Liver (tissue), 9 donors: ENCODE measurements around the gene PLXNB1. TPM values are rescaled to one million over a fixed set of nuclear protein-coding genes. Genes with fewer than 3 reads are reported as not detected.

ENCODE experiments used
- DNase-seq: peaks from one replicate; pipeline ENCODE4 v3.0.0-alpha.2; 2017; ENCODE audit warnings: low spot score
- H3K27ac ChIP-seq, 2 donors: one replicate each; pipeline ENCODE4 v1.7.0; 2013; ENCODE audit warnings: inconsistent platforms in 2 of 2, low read length in 2 of 2, control low read depth in 1 of 2, low read depth in 1 of 2, mild to moderate bottlenecking in 1 of 2
- H3K27me3 ChIP-seq, 4 donors: one replicate each; pipeline versions ENCODE4 v1.6.1 to v1.7.0; 2013; ENCODE audit warnings: low read length in 3 of 4, inconsistent platforms in 1 of 4, mild to moderate bottlenecking in 1 of 4, moderate library complexity in 1 of 4; ENCODE audit not compliant: control insufficient read depth in 4 of 4, insufficient read depth in 4 of 4
- H3K36me3 ChIP-seq, 4 donors: one replicate each; pipeline versions ENCODE4 v1.6.1 to v1.7.0; 2013; ENCODE audit warnings: low read length in 3 of 4, mild to moderate bottlenecking in 3 of 4, low read depth in 1 of 4, moderate library complexity in 1 of 4; ENCODE audit not compliant: control insufficient read depth in 4 of 4, insufficient read depth in 3 of 4
- H3K4me1 ChIP-seq, 4 donors: one replicate each; pipeline versions ENCODE4 v1.6.1 to v1.7.0; 2013; ENCODE audit warnings: low read length in 3 of 4, mild to moderate bottlenecking in 3 of 4, moderate library complexity in 1 of 4; ENCODE audit not compliant: control insufficient read depth in 4 of 4, insufficient read depth in 4 of 4
- H3K4me3 ChIP-seq, 3 donors: one replicate each; pipeline versions ENCODE4 v1.6.1 to v1.7.0; 2013; ENCODE audit warnings: low read length in 3 of 3, control low read depth in 1 of 3, low read depth in 1 of 3, mild to moderate bottlenecking in 1 of 3
- H3K9ac ChIP-seq, 2 donors: one replicate each; pipeline ENCODE4 v1.7.0; 2013; ENCODE audit warnings: low read length in 2 of 2, mild to moderate bottlenecking in 2 of 2, moderate library complexity in 2 of 2, control low read depth in 1 of 2, low read depth in 1 of 2
- H3K9me3 ChIP-seq, 4 donors: one replicate each; pipeline versions ENCODE4 v1.6.1 to v1.7.0; 2013; ENCODE audit warnings: low read length in 3 of 4; ENCODE audit not compliant: control insufficient read depth in 4 of 4
- EGR1 ChIP-seq, 2 donors: IDR thresholded peaks; 2 replicates each; pipeline ENCODE4 v1.6.1; 2016 to 2018; ENCODE audit warnings: antibody characterized with exemption in 2 of 2, low read depth in 2 of 2
- FOXA1 ChIP-seq: IDR thresholded peaks from 2 replicates; pipeline ENCODE4 v1.6.1; 2016; ENCODE audit warnings: antibody characterized with exemption
- FOXA2 ChIP-seq: IDR thresholded peaks from 2 replicates; pipeline ENCODE4 v1.6.1; 2016; ENCODE audit warnings: antibody characterized with exemption
- GABPA ChIP-seq, 2 donors: IDR thresholded peaks in 1 of 2; conservative IDR thresholded peaks in 1 of 2; 2 replicates each; pipeline ENCODE4 v1.6.1; 2016; ENCODE audit warnings: antibody characterized with exemption in 2 of 2, mild to moderate bottlenecking in 1 of 2, moderate library complexity in 1 of 2
- HNF4A ChIP-seq, 2 donors: conservative IDR thresholded peaks; 2 replicates each; pipeline ENCODE4 v1.6.1; 2016; ENCODE audit warnings: antibody characterized with exemption in 2 of 2, mild to moderate bottlenecking in 2 of 2
- HNF4G ChIP-seq: IDR thresholded peaks from 2 replicates; pipeline ENCODE4 v1.6.1; 2016; ENCODE audit warnings: antibody characterized with exemption
- JUND ChIP-seq, 2 donors: IDR thresholded peaks; 2 replicates each; pipeline ENCODE4 v1.6.1; 2016; ENCODE audit warnings: antibody characterized with exemption in 2 of 2
- MAX ChIP-seq: IDR thresholded peaks from 2 replicates; pipeline ENCODE4 v1.6.1; 2016; ENCODE audit warnings: antibody characterized with exemption
- NR2F2 ChIP-seq: IDR thresholded peaks from 2 replicates; pipeline ENCODE4 v1.6.1; 2016; ENCODE audit warnings: antibody characterized with exemption
- RAD21 ChIP-seq, 2 donors: IDR thresholded peaks; 2 replicates each; pipeline ENCODE4 v1.6.1; 2016; ENCODE audit warnings: antibody characterized with exemption in 2 of 2, mild to moderate bottlenecking in 2 of 2
- RXRA ChIP-seq, 2 donors: IDR thresholded peaks; 2 replicates each; pipeline ENCODE4 v1.6.1; 2017 to 2018; ENCODE audit warnings: antibody characterized with exemption in 2 of 2, mild to moderate bottlenecking in 1 of 2
- SP1 ChIP-seq: IDR thresholded peaks from 2 replicates; pipeline ENCODE4 v1.6.1; 2018; ENCODE audit warnings: antibody characterized with exemption, mild to moderate bottlenecking
- TAF1 ChIP-seq: conservative IDR thresholded peaks from 2 replicates; pipeline ENCODE4 v1.6.1; 2016; ENCODE audit warnings: antibody characterized with exemption, mild to moderate bottlenecking
- YY1 ChIP-seq: IDR thresholded peaks from 2 replicates; pipeline ENCODE4 v1.6.1; 2016; ENCODE audit warnings: antibody characterized with exemption, mild to moderate bottlenecking
- ZBTB33 ChIP-seq: IDR thresholded peaks from 2 replicates; pipeline ENCODE4 v1.6.1; 2016; ENCODE audit warnings: antibody characterized with exemption
- WGBS: extraction: QIAGEN DNeasy Blood & Tissue Kit; methylation state at CpG from one replicate; pipeline ENCODE4 v1.1.7; 2013; 5-methylcytosine and 5-hydroxymethylcytosine counted together
- polyA plus RNA-seq, 2 donors: library from polyadenylated mRNA; stranded (reverse) in 1 of 2; unstranded in 1 of 2; fragments of 200-250 nt in 1 of 2; fragments of >200 nt in 1 of 2; fragmentation: Nextera tagmentation in 1 of 2; extraction: Ambion mirVana in 1 of 2; gene quantifications; one replicate each; pipeline versions ENCODE4 v1.2.1 to v1.2.3, GENCODE V29; 2013 to 2015
- total RNA-seq, 2 donors: library from RNA; depleted of rRNA; stranded (reverse); fragments of >200 nt; gene quantifications; one replicate each; pipeline ENCODE4 v1.2.3, GENCODE V29; 2014
- TF ChIP-seq, protein P1 (sequence below): fragments of 150-350 bp; IDR thresholded peaks from 2 replicates; pipeline ENCODE4 v1.5.1; 2017; ENCODE audit warnings: improper control_type of control experiment, low read depth, low read length; ENCODE audit not compliant: missing input control
- TF ChIP-seq, protein P2 (sequence below): IDR thresholded peaks from 2 replicates; pipeline ENCODE4 v1.6.1; 2016; ENCODE audit warnings: antibody characterized with exemption, mild to moderate bottlenecking
- donor health status: healthy.
- donor health status: healthy.
- donor health status: healthy.
- donor health status: healthy.
- donor health status: healthy.

Gene PLXNB1
- total and polyA plus RNA-seq, 4 donors, result 38.1 to 204 (median 72.9) TPM

- TF ChIP-seq RXRA (IDR thresholded peaks at IDR 0.05), result peak; percentile 34 to 71
- no peak for TF ChIP-seq TAF1
These were observed 10.1 kb upstream of the PLXNB1 start, which contains the start of the genes CCDC51 and TMA7 (continued) for GRCh38 chr3:48439820-48440589.

GRCh38 chr3:48437812-48438211 lies 7.9 kb upstream of the PLXNB1 start:
- no peak for DNase-seq
- no peaks in the 10 kb centered on the region for H3K9me3 ChIP-seq
- no peaks in the 10 kb centered on the region for H3K27me3 ChIP-seq
- H3K9ac ChIP-seq, result no peak overlapping the region
- peaks cover 2 to 35% (median 17%) of the 10 kb centered on the region in 4 donors for H3K4me1 ChIP-seq
- TF ChIP-seq HNF4G (no peak), RAD21 (IDR thresholded peaks at IDR 0.05) (no peak), SP1 (no peak), EGR1 (IDR thresholded peaks at IDR 0.05; ENCODE audit: low read depth in 2 of 2) (no peak), MAX (no peak), FOXA2 (no peak), FOXA1 (no peak), TAF1 (no peak), NR2F2 (no peak), GABPA (IDR thresholded peaks at IDR 0.05 in 1 of 2, conservative IDR thresholded peaks at IDR 0.05 in 1 of 2) (no peak), ZBTB33 (no peak), HNF4A (conservative IDR thresholded peaks at IDR 0.05) (no peak), YY1 (no peak), JUND (IDR thresholded peaks at IDR 0.05) (no peak)
- TF ChIP-seq, protein P1, sequence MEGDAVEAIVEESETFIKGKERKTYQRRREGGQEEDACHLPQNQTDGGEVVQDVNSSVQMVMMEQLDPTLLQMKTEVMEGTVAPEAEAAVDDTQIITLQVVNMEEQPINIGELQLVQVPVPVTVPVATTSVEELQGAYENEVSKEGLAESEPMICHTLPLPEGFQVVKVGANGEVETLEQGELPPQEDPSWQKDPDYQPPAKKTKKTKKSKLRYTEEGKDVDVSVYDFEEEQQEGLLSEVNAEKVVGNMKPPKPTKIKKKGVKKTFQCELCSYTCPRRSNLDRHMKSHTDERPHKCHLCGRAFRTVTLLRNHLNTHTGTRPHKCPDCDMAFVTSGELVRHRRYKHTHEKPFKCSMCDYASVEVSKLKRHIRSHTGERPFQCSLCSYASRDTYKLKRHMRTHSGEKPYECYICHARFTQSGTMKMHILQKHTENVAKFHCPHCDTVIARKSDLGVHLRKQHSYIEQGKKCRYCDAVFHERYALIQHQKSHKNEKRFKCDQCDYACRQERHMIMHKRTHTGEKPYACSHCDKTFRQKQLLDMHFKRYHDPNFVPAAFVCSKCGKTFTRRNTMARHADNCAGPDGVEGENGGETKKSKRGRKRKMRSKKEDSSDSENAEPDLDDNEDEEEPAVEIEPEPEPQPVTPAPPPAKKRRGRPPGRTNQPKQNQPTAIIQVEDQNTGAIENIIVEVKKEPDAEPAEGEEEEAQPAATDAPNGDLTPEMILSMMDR, result no peak
- TF ChIP-seq, protein P2, sequence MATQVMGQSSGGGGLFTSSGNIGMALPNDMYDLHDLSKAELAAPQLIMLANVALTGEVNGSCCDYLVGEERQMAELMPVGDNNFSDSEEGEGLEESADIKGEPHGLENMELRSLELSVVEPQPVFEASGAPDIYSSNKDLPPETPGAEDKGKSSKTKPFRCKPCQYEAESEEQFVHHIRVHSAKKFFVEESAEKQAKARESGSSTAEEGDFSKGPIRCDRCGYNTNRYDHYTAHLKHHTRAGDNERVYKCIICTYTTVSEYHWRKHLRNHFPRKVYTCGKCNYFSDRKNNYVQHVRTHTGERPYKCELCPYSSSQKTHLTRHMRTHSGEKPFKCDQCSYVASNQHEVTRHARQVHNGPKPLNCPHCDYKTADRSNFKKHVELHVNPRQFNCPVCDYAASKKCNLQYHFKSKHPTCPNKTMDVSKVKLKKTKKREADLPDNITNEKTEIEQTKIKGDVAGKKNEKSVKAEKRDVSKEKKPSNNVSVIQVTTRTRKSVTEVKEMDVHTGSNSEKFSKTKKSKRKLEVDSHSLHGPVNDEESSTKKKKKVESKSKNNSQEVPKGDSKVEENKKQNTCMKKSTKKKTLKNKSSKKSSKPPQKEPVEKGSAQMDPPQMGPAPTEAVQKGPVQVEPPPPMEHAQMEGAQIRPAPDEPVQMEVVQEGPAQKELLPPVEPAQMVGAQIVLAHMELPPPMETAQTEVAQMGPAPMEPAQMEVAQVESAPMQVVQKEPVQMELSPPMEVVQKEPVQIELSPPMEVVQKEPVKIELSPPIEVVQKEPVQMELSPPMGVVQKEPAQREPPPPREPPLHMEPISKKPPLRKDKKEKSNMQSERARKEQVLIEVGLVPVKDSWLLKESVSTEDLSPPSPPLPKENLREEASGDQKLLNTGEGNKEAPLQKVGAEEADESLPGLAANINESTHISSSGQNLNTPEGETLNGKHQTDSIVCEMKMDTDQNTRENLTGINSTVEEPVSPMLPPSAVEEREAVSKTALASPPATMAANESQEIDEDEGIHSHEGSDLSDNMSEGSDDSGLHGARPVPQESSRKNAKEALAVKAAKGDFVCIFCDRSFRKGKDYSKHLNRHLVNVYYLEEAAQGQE, result no peak
- H3K27ac ChIP-seq, result no peak overlapping the region
- H3K4me3 ChIP-seq, result no peak overlapping the region
- peaks cover 0 to 10% (median 4%) of the 10 kb centered on the region in 4 donors for H3K36me3 ChIP-seq
- 90% methylated on average over 4 of the region's 4 CpGs for WGBS
